ENCODE data around the gene SNTB2.
"Not testable (repeated sequence)": the region's sequence is repeated elsewhere in the genome, so short reads cannot be mapped to it uniquely, and the experiment has no call there.

The SNTB2 gene

DNA sequence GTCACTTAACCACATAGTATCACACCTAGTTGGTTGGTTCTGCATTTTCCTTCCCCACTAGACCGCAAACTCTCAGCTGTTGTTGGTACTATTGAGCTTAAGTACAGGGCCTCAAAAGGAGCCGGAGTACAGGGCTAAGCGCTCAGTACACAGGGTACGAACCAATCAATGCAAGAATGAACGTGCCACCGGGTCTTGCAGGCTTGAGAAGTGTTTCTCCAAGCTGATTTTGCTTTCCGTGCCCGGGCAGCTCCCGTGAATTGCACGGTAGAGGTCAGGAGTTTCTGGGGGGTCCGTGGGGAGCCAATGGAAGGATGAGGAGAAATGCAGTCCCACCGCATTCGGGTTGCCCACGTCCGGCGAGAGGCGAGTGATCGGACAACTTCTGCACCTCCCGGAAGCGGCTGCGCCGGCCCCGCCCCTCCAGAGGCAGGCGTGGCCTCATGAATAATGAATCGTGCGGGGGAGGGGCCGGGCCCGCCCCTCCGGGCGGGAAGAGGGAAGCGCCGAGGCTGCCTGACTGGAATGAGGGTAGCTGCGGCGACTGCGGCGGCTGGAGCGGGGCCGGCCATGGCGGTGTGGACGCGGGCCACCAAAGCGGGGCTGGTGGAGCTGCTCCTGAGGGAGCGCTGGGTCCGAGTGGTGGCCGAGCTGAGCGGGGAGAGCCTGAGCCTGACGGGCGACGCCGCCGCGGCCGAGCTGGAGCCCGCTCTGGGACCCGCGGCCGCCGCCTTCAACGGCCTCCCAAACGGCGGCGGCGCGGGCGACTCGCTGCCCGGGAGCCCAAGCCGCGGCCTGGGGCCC, at the start of gene SNTB2:
SNTB2 (plus strand) TSS at position 523 of the 804 bp plus-strand sequence; CDS start at position 526, 3 bp downstream.
- TF ChIP-seq, protein P1, sequence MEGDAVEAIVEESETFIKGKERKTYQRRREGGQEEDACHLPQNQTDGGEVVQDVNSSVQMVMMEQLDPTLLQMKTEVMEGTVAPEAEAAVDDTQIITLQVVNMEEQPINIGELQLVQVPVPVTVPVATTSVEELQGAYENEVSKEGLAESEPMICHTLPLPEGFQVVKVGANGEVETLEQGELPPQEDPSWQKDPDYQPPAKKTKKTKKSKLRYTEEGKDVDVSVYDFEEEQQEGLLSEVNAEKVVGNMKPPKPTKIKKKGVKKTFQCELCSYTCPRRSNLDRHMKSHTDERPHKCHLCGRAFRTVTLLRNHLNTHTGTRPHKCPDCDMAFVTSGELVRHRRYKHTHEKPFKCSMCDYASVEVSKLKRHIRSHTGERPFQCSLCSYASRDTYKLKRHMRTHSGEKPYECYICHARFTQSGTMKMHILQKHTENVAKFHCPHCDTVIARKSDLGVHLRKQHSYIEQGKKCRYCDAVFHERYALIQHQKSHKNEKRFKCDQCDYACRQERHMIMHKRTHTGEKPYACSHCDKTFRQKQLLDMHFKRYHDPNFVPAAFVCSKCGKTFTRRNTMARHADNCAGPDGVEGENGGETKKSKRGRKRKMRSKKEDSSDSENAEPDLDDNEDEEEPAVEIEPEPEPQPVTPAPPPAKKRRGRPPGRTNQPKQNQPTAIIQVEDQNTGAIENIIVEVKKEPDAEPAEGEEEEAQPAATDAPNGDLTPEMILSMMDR (conservative IDR thresholded peaks at IDR 0.05), result no peak
- H3K27ac ChIP-seq, result peak within 1 kb of the TSS; percentile 87

DNA sequence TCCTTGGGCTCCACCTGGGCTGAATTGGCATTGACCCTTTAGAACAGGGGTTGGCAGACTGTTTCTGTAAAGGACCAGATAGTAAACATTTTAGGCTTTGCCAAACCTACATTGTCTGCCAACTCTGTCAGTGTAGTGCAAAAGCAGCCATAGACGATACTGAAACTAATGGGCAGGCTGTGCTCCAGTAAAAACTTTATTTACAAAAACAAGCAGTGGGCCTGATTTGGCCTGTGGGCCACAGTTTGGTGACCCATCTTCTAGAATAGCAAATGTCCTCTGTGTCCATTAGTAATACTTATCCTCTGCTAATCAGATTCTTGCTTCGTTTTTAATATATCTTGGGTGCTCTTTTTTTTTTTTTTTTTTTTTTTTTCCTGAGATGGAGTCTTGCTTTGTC, 48.4 kb upstream of the SNTB2 start:
- TF ChIP-seq, protein P1 (conservative IDR thresholded peaks at IDR 0.05), result no peak
- H3K27ac ChIP-seq, result no peak overlapping the region

DNA sequence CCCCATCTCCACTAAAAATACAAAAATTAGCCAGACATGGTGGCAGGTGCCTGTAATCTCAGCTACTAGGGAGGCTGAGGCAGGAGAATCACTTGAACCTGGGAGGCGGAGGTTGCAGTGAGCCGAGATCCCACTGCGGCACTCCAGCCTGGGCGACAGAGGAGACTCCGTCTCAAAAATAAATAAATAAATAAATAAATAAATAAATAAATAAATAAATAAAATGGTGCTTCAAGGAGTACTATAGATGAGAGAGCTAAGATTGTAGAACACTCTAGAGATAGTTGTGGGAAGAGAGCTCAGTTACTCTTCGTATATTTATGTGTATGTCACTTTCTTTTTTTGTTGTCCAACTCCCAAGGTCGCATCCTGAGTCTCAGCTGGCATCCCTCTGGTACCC, 47.5 kb upstream of the SNTB2 start:
- H3K27ac ChIP-seq, result not testable (repeated sequence)

DNA sequence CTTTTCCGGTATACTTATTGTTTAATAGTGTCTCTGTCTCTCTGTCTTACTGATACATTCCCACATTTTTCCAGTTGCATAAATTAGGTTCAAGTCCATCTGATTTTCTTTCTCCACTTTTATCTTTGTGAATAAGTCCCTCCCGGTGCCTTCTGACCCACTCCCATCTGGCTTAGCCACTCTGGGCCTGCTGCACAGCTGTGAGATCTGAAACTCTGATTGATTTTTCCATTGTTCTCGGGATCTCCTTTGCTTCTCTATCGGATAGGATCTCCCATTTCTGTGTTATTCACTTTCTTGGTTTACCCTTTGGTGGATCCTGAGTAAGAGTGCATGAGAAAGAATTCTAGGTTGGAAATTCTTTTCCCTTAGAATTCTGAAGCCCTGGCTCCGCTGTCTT, 46.0 kb upstream of the SNTB2 start:
- TF ChIP-seq, protein P1 (conservative IDR thresholded peaks at IDR 0.05), result no peak
- H3K27ac ChIP-seq, result no peak overlapping the region

DNA sequence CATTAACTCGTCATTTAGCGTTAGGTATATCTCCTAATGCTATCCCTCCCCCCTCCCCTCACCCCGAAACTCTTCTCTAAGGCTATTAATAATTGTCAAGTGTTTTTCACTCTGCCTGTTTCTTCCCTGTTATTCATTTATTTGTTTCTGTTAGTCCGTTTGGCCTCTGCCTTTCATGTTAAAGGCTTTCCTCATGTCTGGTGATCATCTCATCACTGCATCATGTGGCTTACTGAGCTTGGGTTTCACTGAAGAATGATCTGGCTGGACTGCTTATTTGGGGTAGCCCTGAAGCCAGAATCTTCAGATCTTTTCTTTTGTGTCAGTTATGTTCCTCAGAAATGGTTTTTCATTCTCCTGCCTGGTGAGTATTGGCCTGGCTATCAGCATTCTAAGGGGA, 45.0 kb upstream of the SNTB2 start:
- TF ChIP-seq, protein P1 (conservative IDR thresholded peaks at IDR 0.05), result no peak
- H3K27ac ChIP-seq, result no peak overlapping the region

DNA sequence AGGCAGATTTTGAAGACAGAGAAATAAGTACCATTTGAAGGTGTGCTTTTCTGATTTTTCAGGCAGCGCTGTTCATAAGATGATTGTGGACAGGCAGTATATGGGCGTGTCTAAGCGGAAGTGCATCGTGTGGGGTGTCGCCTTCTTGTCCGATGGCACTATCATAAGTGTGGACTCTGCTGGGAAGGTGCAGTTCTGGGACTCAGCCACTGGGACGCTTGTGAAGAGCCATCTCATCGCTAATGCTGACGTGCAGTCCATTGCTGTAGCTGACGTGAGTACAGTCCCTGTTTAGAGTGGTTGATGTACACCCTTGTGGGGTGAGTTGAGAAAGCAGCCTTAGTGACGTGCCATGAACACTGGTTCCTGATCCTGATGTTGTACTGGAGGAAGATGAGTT, 43.8 kb upstream of the SNTB2 start:
- TF ChIP-seq, protein P1 (conservative IDR thresholded peaks at IDR 0.05), result 0 out of 2 replicates have a peak, but pooled peaks have one; percentile 17
- H3K27ac ChIP-seq, result no peak overlapping the region

DNA sequence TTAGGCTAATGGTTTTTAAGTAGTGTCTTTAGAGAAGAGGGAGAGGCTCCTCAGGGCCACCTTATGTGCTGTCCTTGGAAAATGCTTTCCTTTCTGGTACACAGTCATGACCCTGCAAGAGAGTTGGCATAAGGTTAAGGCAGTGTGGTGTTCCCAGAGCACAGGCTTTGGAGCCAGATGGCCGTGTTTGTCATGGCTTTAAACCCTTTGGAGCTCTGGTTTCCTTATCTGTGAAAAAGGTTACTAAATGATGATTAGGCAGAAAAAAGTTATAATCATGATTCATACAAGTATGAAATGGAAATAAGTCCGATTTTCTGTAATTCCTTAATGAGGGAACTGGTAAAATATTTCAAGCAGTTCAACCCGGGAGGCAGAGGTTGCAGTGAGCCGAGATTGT, 41.3 kb upstream of the SNTB2 start:
- TF ChIP-seq, protein P1 (conservative IDR thresholded peaks at IDR 0.05), result no peak
- no peak overlapping the region for H3K27ac ChIP-seq

DNA sequence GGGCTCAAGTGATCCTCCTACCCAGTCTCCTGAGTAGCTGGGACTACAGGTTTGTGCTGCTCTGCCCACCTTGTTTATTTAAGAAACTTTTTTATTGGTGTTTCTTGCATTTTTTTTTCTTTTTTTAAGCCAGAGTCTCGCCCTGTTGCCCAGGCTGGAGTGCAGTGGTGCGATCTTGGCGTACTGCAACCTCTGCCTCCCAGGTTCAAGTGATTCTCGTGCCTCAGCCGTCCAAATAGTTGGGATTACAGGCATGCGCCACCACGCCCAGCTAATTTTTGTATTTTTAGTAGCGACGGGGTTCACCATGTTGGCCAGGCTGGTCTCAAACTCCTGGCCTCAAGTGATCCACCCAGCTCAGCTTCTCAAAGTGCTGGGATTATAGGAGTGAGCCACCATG, 37.3 kb upstream of the SNTB2 start:
- H3K27ac ChIP-seq, result not testable (repeated sequence)
